Measurements from ENCODE around the gene PRDM5. TPM values are rescaled to one million over a fixed set of nuclear protein-coding genes. Genes with fewer than 3 reads are reported as not detected.

The PRDM5 gene
- total RNA-seq, 1 experiment from 2014 or later: 5.1 TPM

GRCh38 chr4:120926358-120927025, 4.0 kb upstream of the PRDM5 start:
- no peak overlapping the region for H3K27ac ChIP-seq (ENCODE audit: low read depth, low read length)
- no peak for DNase-seq (ENCODE audit: low read depth, low spot score)
- H3K4me3 ChIP-seq (replicated peaks in 1 of 2; ENCODE audit: low read depth in 1 of 2, low read length in 2 of 2): no peak overlapping the region
- H3K79me2 ChIP-seq (ENCODE audit: insufficient read depth, low read length): no peaks in the 10 kb centered on the region
- no peaks in the 10 kb centered on the region for H3K27me3 ChIP-seq (ENCODE audit: insufficient read depth, low read length)
- no peaks in the 10 kb centered on the region for H4K20me1 ChIP-seq (ENCODE audit: insufficient read depth)
- intact Hi-C loops (cut with micrococcal nuclease): no loop called here
- peaks cover 0 to 5% of the 10 kb centered on the region in 2 experiments; a peak in 2 of 4 replicates for H3K4me1 ChIP-seq (ENCODE audit: control insufficient read depth in 1 of 2, insufficient read depth in 2 of 2, low read length in 2 of 2)
- TF ChIP-seq EZH2 (IDR thresholded peaks at IDR 0.05): no peak
- TF ChIP-seq REST (IDR thresholded peaks at IDR 0.05; ENCODE audit: low read depth): no peak
- H3K9ac ChIP-seq (ENCODE audit: low read length): no peak overlapping the region
- H3K9me3 ChIP-seq (ENCODE audit: control insufficient read depth in 1 of 2, insufficient read depth in 1 of 2, low read depth in 1 of 2, low read length in 2 of 2): no peaks in the 10 kb centered on the region
- H2AFZ ChIP-seq (ENCODE audit: low read depth, low read length, poor library complexity, severe bottlenecking): no peak overlapping the region
- no peaks in the 10 kb centered on the region for H3K9me2 ChIP-seq (ENCODE audit: insufficient read depth)
- no peak for ATAC-seq
- BruUV-seq (replicated peaks): no TSS peak
- no peak overlapping the region for H3K4me2 ChIP-seq (ENCODE audit: low read length)
- H3K36me3 ChIP-seq (ENCODE audit: control insufficient read depth in 1 of 2, insufficient read depth in 2 of 2, low read length in 2 of 2): no peaks in the 10 kb centered on the region
- CTCF ChIA-PET: no interaction called here
- POLR2A ChIA-PET: no interaction called here
- RAD21 ChIA-PET (ENCODE audit: low non-redundant PET in 1 of 2, low total read pairs in 2 of 2, uncharacterized antibody in 2 of 2, unreplicated experiment in 2 of 2): no interaction called here

- H4K20me1 ChIP-seq (ENCODE audit: insufficient read depth): no peaks in the 10 kb centered on the region
- H3K27me3 ChIP-seq (ENCODE audit: insufficient read depth, low read length): no peaks in the 10 kb centered on the region
- H3K27ac ChIP-seq (ENCODE audit: low read depth, low read length): no peak overlapping the region
- DNase-seq (ENCODE audit: low read depth, low spot score) (no peak), ATAC-seq (no peak)
- H3K9me3 ChIP-seq (ENCODE audit: control insufficient read depth in 1 of 2, insufficient read depth in 1 of 2, low read depth in 1 of 2, low read length in 2 of 2): no peaks in the 10 kb centered on the region
- intact Hi-C loops (cut with micrococcal nuclease): no loop called here
- no peak overlapping the region for H3K4me3 ChIP-seq (replicated peaks in 1 of 2; ENCODE audit: low read depth in 1 of 2, low read length in 2 of 2)
- ChIA-PET CTCF (no interaction called here), POLR2A (no interaction called here), RAD21 (ENCODE audit: low non-redundant PET in 1 of 2, low total read pairs in 2 of 2, uncharacterized antibody in 2 of 2, unreplicated experiment in 2 of 2) (no interaction called here)
- no peaks in the 10 kb centered on the region for H3K36me3 ChIP-seq (ENCODE audit: control insufficient read depth in 1 of 2, insufficient read depth in 2 of 2, low read length in 2 of 2)
- H3K9ac ChIP-seq (ENCODE audit: low read length): no peak overlapping the region
- BruUV-seq (replicated peaks): no TSS peak
- peaks cover 0 to 5% of the 10 kb centered on the region in 2 experiments; a peak in 2 of 4 replicates for H3K4me1 ChIP-seq (ENCODE audit: control insufficient read depth in 1 of 2, insufficient read depth in 2 of 2, low read length in 2 of 2)
- no peaks in the 10 kb centered on the region for H3K9me2 ChIP-seq (ENCODE audit: insufficient read depth)
- H3K4me2 ChIP-seq (ENCODE audit: low read length): no peak overlapping the region
- H2AFZ ChIP-seq (ENCODE audit: low read depth, low read length, poor library complexity, severe bottlenecking): no peak overlapping the region
- H3K79me2 ChIP-seq (ENCODE audit: insufficient read depth, low read length): no peaks in the 10 kb centered on the region
- TF ChIP-seq EGR1 (IDR thresholded peaks at IDR 0.05; ENCODE audit: low read depth) (no peak), JUND (IDR thresholded peaks at IDR 0.05) (no peak), CEBPB (IDR thresholded peaks at IDR 0.05; ENCODE audit: low read depth) (no peak), YY1 (IDR thresholded peaks at IDR 0.05; ENCODE audit: extremely low read depth, insufficient replicate concordance, low read depth, low read length) (no peak), REST (IDR thresholded peaks at IDR 0.05; ENCODE audit: low read depth) (no peak), ZBTB33 (IDR thresholded peaks at IDR 0.05; ENCODE audit: extremely low read depth, insufficient replicate concordance, low read length) (no peak), SP1 (IDR thresholded peaks at IDR 0.05; ENCODE audit: low read depth) (no peak), FOSL1 (IDR thresholded peaks at IDR 0.05; ENCODE audit: low read depth) (no peak), ZNF274 (IDR thresholded peaks at IDR 0.05; ENCODE audit: low read depth, low read length) (no peak)
Measured at GRCh38 chr4:120924931-120925330, 2.4 kb upstream of the PRDM5 start.
